Activated naive CD4-positive, alpha-beta T cell treated with anti-CD3 and anti-CD28 coated beads, Interleukin-2, amount 50 U/mL, for 72 hours (primary cell): ENCODE results near the gene ABCB6. TPM values are rescaled to one million over a fixed set of nuclear protein-coding genes. Genes with fewer than 3 reads are reported as not detected.
"Not testable (repeated sequence)": the region's sequence is repeated elsewhere in the genome, so short reads cannot be mapped to it uniquely, and the experiment has no call there.

ENCODE experiments used
- ATAC-seq, 2 donors: fragments of 150-1000 bp; cut with Tn5 transposase; 2 replicates each; pipeline ENCODE4 v1.10.0; 2021; ENCODE audit warnings: mild to moderate bottlenecking in 2 of 2, moderate library complexity in 2 of 2
- DNase-seq, 2 donors: peaks; one replicate each; pipeline ENCODE4 v3.0.0; 2021 to 2022; ENCODE audit warnings: low spot score in 2 of 2
- H3K27ac Mint-ChIP-seq, 2 donors: one replicate each; pipeline ENCODE4 v1.8.0; 2022; ENCODE audit warnings: mild to moderate bottlenecking in 2 of 2, mixed read lengths in 2 of 2
- H3K36me3 Mint-ChIP-seq, 2 donors: one replicate each; pipeline ENCODE4 v1.8.0; 2022; ENCODE audit warnings: mixed read lengths in 2 of 2
- H3K9me3 Mint-ChIP-seq, 2 donors: one replicate each; pipeline ENCODE4 v1.8.0; 2022; ENCODE audit warnings: mixed read lengths in 2 of 2
- total RNA-seq, 2 donors: library from RNA; stranded (reverse); gene quantifications; one replicate each; pipeline ENCODE4 v1.2.3, GENCODE V29; 2022

ABCB6 gene
- 10 to 100 TPM; 27.8 to 46.2 TPM for total RNA-seq

GRCh38 chr2:219218732-219219701, at the start of gene ABCB6:
Gene ABCB6, minus strand, starts transcription at chr2:219218958. Its CDS starts 285 bp downstream, at chr2:219218673.
- Mint-ChIP-seq H3K9me3 (no peaks in the 10 kb centered on the region), H3K27ac (peak within 1 kb of the TSS; percentile 82 to 83), H3K36me3 (peaks cover 22 to 24% of the 10 kb centered on the region in 2 donors)
- ATAC-seq (peak; percentile 83 to 87), DNase-seq (peak; percentile 87 to 91)

GRCh38 chr2:219268294-219268693, 49.5 kb upstream of the ABCB6 start:
- no peaks in the 10 kb centered on the region for H3K9me3 Mint-ChIP-seq
- H3K27ac Mint-ChIP-seq = no peak overlapping the region
- DNase-seq (no peak), ATAC-seq (no peak)
- no peaks in the 10 kb centered on the region for H3K36me3 Mint-ChIP-seq

GRCh38 chr2:219266886-219267285, 48.1 kb upstream of the ABCB6 start:
- Mint-ChIP-seq H3K27ac (no peak overlapping the region), H3K36me3 (no peaks in the 10 kb centered on the region), H3K9me3 (no peaks in the 10 kb centered on the region)
- no peak for DNase-seq
- ATAC-seq = no peak

GRCh38 chr2:219266232-219266631, 47.5 kb upstream of the ABCB6 start:
- Mint-ChIP-seq H3K36me3 (no peaks in the 10 kb centered on the region), H3K27ac (no peak overlapping the region), H3K9me3 (no peaks in the 10 kb centered on the region)
- ATAC-seq (no peak), DNase-seq (no peak)

- H3K27ac Mint-ChIP-seq = no peak overlapping the region
- no peak for ATAC-seq
- DNase-seq = no peak
- H3K36me3 Mint-ChIP-seq = no peaks in the 10 kb centered on the region
- H3K9me3 Mint-ChIP-seq = no peaks in the 10 kb centered on the region
Observed at GRCh38 chr2:219261024-219261855, 42.5 kb upstream of the ABCB6 start.

- not testable (repeated sequence) for DNase-seq, H3K36me3 Mint-ChIP-seq, H3K9me3 Mint-ChIP-seq, H3K27ac Mint-ChIP-seq, ATAC-seq
Observed at GRCh38 chr2:219258942-219259341, 40.2 kb upstream of the ABCB6 start.

GRCh38 chr2:219254590-219255201, 35.9 kb upstream of the ABCB6 start:
- peak; percentile 31 to 69 for DNase-seq
- peak; percentile 54 to 60 for ATAC-seq
- Mint-ChIP-seq H3K27ac (peak overlapping the region; percentile 87 to 91), H3K36me3 (peaks cover 39% of the 10 kb centered on the region in 2 donors), H3K9me3 (no peaks in the 10 kb centered on the region)

GRCh38 chr2:219253753-219254589, 35.2 kb upstream of the ABCB6 start, which contains the start of gene TUBA4A:
Gene TUBA4A, minus strand, starts transcription at chr2:219253918. Its CDS starts 60 bp downstream, at chr2:219253858.
- peak within 1 kb of the TSS; percentile 91 to 97 for H3K27ac Mint-ChIP-seq
- peak; percentile 89 to 92 for DNase-seq
- H3K36me3 Mint-ChIP-seq = peaks cover 39 to 43% of the 10 kb centered on the region in 2 donors
- ATAC-seq = peak; percentile 69 to 78
- no peaks in the 10 kb centered on the region for H3K9me3 Mint-ChIP-seq

GRCh38 chr2:219252900-219253752, 34.4 kb upstream of the ABCB6 start, which contains the start of gene TUBA4B:
Gene TUBA4B, plus strand, starts transcription at chr2:219253243. Its CDS starts 165 bp downstream, at chr2:219253408.
- peaks cover 39 to 43% of the 10 kb centered on the region in 2 donors for H3K36me3 Mint-ChIP-seq
- ATAC-seq (peak; percentile 30 to 40), DNase-seq (peak; percentile 47 to 79)
- H3K27ac Mint-ChIP-seq = peak within 1 kb of the TSS; percentile 91 to 97
- H3K9me3 Mint-ChIP-seq = no peaks in the 10 kb centered on the region

GRCh38 chr2:219252570-219252899, 33.8 kb upstream of the ABCB6 start:
- ATAC-seq (peak in 1 of 2 donors; percentile 0), DNase-seq (no peak)
- H3K9me3 Mint-ChIP-seq = no peaks in the 10 kb centered on the region
- peak overlapping the region; percentile 91 to 97 for H3K27ac Mint-ChIP-seq
- peaks cover 39 to 43% of the 10 kb centered on the region in 2 donors for H3K36me3 Mint-ChIP-seq

GRCh38 chr2:219252084-219252483, 33.3 kb upstream of the ABCB6 start:
- peak overlapping the region; percentile 91 to 97 for H3K27ac Mint-ChIP-seq
- peaks cover 39 to 43% of the 10 kb centered on the region in 2 donors for H3K36me3 Mint-ChIP-seq
- no peaks in the 10 kb centered on the region for H3K9me3 Mint-ChIP-seq
- no peak for ATAC-seq
- DNase-seq = peak in 1 of 2 donors; percentile 20

- ATAC-seq = no peak
Observed at GRCh38 chr2:219251656-219252055, 32.9 kb upstream of the ABCB6 start.

GRCh38 chr2:219250049-219250781, 31.5 kb upstream of the ABCB6 start:
- H3K9me3 Mint-ChIP-seq = no peaks in the 10 kb centered on the region
- peak overlapping the region in 1 of 2 donors; percentile 70 for H3K27ac Mint-ChIP-seq
- ATAC-seq (no peak), DNase-seq (no peak)
- peaks cover 39 to 50% of the 10 kb centered on the region in 2 donors for H3K36me3 Mint-ChIP-seq

More at GRCh38 chr2:219251656-219252055, 32.9 kb upstream of the ABCB6 start:
- peaks cover 39 to 43% of the 10 kb centered on the region in 2 donors for H3K36me3 Mint-ChIP-seq
- no peak for DNase-seq
- H3K9me3 Mint-ChIP-seq = no peaks in the 10 kb centered on the region
- H3K27ac Mint-ChIP-seq = peak overlapping the region; percentile 91 to 97
